Tibial nerve (tissue), 3 donors: Measurements from ENCODE around the gene COL28A1.

ENCODE experiments used
- CTCF ChIP-seq, 5 experiments: fragments of 200-600 bp in 3 of 5; fragments of 450-650 bp in 2 of 5; sonication (generic) in 3 of 5; IDR thresholded peaks; one replicate each; pipeline ENCODE4 v1.5.1; 2016 to 2019; ENCODE audit warnings: antibody characterized with exemption in 5 of 5, mild to moderate bottlenecking in 3 of 5, moderate library complexity in 2 of 5
- POLR2A ChIP-seq, 2 donors: fragments of 450-650 bp; IDR thresholded peaks; one replicate each; pipeline ENCODE4 v1.6.1; 2017; ENCODE audit warnings: antibody characterized with exemption in 2 of 2, mild to moderate bottlenecking in 2 of 2, moderate library complexity in 2 of 2

- TF ChIP-seq CTCF (IDR thresholded peaks at IDR 0.05): no peak
- no peak for TF ChIP-seq POLR2A (IDR thresholded peaks at IDR 0.05)
Observed at GRCh38 chr7:7438851-7439250, 96.8 kb downstream of the COL28A1 start.
